ENCODE results near the gene MSMB.

The MSMB gene

GRCh38 chr10:46031648-46032532, 14.2 kb downstream of the MSMB start:
- TF ChIP-seq CTCF (IDR thresholded peaks at IDR 0.05; ENCODE audit: borderline replicate concordance, insufficient read depth, low read depth, low read length): no peak
- no peak overlapping the region for H3K4me3 ChIP-seq (ENCODE audit: low read depth, low read length)

GRCh38 chr10:46030091-46030937, 15.8 kb downstream of the MSMB start, which contains the start of gene NCOA4:
Gene NCOA4, minus strand, starts transcription at chr10:46030623. Its CDS starts 13,943 bp downstream, at chr10:46016680.
- TF ChIP-seq CTCF (IDR thresholded peaks at IDR 0.05; ENCODE audit: borderline replicate concordance, insufficient read depth, low read depth, low read length): peak; percentile 83
- H3K4me3 ChIP-seq (ENCODE audit: low read depth, low read length): peak within 1 kb of the TSS; percentile 96

DNA sequence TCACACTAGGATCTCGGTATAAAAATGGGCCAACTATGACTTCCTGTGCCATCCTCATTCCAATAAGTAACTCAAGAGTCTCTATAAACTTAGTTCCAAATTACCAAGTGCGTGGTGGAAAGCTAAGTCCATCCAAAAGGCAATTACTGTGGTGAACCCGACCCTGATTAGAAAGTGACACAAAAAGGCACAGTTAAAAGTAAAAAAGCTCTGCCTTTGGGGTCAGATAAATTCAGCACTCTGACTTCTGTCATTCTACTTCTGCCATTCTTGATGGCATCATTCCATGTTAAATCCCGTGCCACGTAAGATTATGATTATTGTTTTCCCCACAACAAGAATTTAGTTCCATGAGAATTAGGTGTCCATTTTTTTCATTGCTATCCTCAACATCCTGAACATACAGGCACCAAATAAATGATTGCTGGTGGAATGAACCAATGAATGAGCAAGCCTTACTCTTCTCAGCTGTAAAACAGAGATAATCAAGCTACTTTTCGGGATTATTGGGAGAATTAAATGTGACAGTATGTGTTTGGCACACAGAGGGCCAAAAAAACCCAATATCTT, 16.5 kb downstream of the MSMB start:
- no peak for TF ChIP-seq CTCF (IDR thresholded peaks at IDR 0.05; ENCODE audit: borderline replicate concordance, insufficient read depth, low read depth, low read length)
- H3K4me3 ChIP-seq (ENCODE audit: low read depth, low read length): peak overlapping the region; percentile 96

GRCh38 chr10:46028584-46029460, 17.2 kb downstream of the MSMB start:
- peak overlapping the region; percentile 96 for H3K4me3 ChIP-seq (ENCODE audit: low read depth, low read length)

GRCh38 chr10:46026106-46026505, 20.0 kb downstream of the MSMB start:
- H3K4me3 ChIP-seq (ENCODE audit: low read depth, low read length): no peak overlapping the region
- TF ChIP-seq CTCF (IDR thresholded peaks at IDR 0.05; ENCODE audit: borderline replicate concordance, insufficient read depth, low read depth, low read length): no peak

More at GRCh38 chr10:46028584-46029460, 17.2 kb downstream of the MSMB start:
- TF ChIP-seq CTCF (IDR thresholded peaks at IDR 0.05; ENCODE audit: borderline replicate concordance, insufficient read depth, low read depth, low read length): peak; percentile 63; the same call in 1 of the 2 replicates

DNA sequence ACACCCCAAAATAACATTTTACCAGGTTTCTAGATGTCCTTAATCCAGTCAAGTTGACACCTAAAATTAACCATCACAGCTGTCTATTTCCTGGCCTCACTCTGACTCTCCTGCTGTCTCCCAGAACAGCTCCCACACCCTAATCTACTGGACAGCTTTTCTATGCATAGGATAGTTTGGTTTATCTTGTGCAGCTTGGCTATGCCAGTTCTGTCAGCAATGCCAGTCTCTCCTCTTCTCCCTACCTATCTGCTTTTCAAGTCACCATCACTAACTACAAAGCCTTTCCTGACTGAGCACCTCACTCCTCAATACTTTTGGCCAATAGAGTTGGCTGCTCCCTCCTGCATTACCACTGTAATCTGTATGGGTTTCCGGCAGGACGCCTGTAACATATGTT, 20.7 kb downstream of the MSMB start:
- no peak for TF ChIP-seq CTCF (IDR thresholded peaks at IDR 0.05; ENCODE audit: borderline replicate concordance, insufficient read depth, low read depth, low read length)
- no peak overlapping the region for H3K4me3 ChIP-seq (ENCODE audit: low read depth, low read length)

Data from GM12875 (cell line).